Measurements from ENCODE around the gene MTHFD2L.

DNA sequence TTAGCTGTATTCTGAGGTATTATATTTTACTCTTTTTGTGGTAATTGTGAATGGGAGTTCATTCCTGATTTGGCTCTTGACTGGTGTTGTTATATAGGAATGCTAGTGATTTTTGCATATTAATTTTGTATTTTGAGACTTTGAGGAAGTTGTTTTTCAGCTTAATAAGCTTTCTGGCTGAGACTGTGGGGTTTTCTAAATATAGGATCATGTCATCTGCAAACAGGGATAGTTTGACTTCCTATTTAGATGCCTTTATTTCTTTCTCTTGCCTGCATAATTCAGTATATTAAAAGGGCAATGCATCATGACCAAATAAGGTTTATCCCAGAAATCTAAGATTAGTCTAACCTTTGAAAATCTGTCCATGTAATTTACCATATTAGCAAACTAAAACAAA lies 105.6 kb downstream of the MTHFD2L start:
- TF ChIP-seq, protein P1, sequence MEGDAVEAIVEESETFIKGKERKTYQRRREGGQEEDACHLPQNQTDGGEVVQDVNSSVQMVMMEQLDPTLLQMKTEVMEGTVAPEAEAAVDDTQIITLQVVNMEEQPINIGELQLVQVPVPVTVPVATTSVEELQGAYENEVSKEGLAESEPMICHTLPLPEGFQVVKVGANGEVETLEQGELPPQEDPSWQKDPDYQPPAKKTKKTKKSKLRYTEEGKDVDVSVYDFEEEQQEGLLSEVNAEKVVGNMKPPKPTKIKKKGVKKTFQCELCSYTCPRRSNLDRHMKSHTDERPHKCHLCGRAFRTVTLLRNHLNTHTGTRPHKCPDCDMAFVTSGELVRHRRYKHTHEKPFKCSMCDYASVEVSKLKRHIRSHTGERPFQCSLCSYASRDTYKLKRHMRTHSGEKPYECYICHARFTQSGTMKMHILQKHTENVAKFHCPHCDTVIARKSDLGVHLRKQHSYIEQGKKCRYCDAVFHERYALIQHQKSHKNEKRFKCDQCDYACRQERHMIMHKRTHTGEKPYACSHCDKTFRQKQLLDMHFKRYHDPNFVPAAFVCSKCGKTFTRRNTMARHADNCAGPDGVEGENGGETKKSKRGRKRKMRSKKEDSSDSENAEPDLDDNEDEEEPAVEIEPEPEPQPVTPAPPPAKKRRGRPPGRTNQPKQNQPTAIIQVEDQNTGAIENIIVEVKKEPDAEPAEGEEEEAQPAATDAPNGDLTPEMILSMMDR (IDR thresholded peaks at IDR 0.05), result no peak
- no peak for TF ChIP-seq POLR2A (IDR thresholded peaks at IDR 0.05)

Data from testis (tissue), 2 donors.